SJSA1 (cell line): Measurements from ENCODE around the gene LYSMD2. TPM values are rescaled to one million over a fixed set of nuclear protein-coding genes. Genes with fewer than 3 reads are reported as not detected.

ENCODE experiments used
- DNase-seq, 2 experiments: peaks; one replicate each; pipeline ENCODE4 v3.0.0-alpha.2; 2015 to 2020; ENCODE audit warnings: low spot score in 2 of 2, low read depth in 1 of 2
- H3K27ac ChIP-seq: fragments of 250-450 bp; sonication (Bioruptor Pico); 2 replicates; pipeline ENCODE4 v1.5.1; 2020; ENCODE audit warnings: mild to moderate bottlenecking, moderate library complexity
- H3K27me3 ChIP-seq: fragments of 250-450 bp; sonication (Bioruptor Pico); replicated peaks from 2 replicates; pipeline ENCODE4 v1.5.1; 2020; ENCODE audit warnings: mild to moderate bottlenecking, moderate library complexity
- H3K36me3 ChIP-seq: fragments of 250-450 bp; sonication (Bioruptor Pico); 2 replicates; pipeline ENCODE4 v1.5.1; 2020; ENCODE audit warnings: mild to moderate bottlenecking
- H3K4me1 ChIP-seq: fragments of 250-450 bp; sonication (Bioruptor Pico); replicated peaks from 2 replicates; pipeline ENCODE4 v1.6.1; 2021; ENCODE audit warnings: mild to moderate bottlenecking
- H3K4me3 ChIP-seq: fragments of 250-450 bp; sonication (Bioruptor Pico); 2 replicates; pipeline ENCODE4 v1.5.1; 2020; ENCODE audit warnings: mild to moderate bottlenecking
- H3K9me3 ChIP-seq: fragments of 250-450 bp; sonication (Bioruptor Pico); replicated peaks from 2 replicates; pipeline ENCODE4 v1.5.1; 2020; ENCODE audit warnings: mild to moderate bottlenecking
- total RNA-seq: library from RNA; depleted of rRNA; stranded (reverse); fragments of >200 nt; shearing (Covaris generic); gene quantifications from 2 replicates; pipeline ENCODE4 v1.2.3, GENCODE V29; 2014

Gene LYSMD2
- total RNA-seq, 1 experiment from 2014 or later = 11.5 TPM

- Histone ChIP-seq H3K27me3 (no peaks in the 10 kb centered on the region), H3K27ac (no peak overlapping the region), H3K4me3 (no peak overlapping the region), H3K36me3 (no peaks in the 10 kb centered on the region), H3K4me1 (no peaks in the 10 kb centered on the region), H3K9me3 (no peaks in the 10 kb centered on the region)
- no peak for DNase-seq
Measured at GRCh38 chr15:51765751-51766150, 28.3 kb upstream of the LYSMD2 start.

GRCh38 chr15:51760805-51761204 is 23.4 kb upstream of the LYSMD2 start:
- no peak for DNase-seq
- Histone ChIP-seq H3K36me3 (no peaks in the 10 kb centered on the region), H3K9me3 (no peaks in the 10 kb centered on the region), H3K4me1 (no peaks in the 10 kb centered on the region), H3K4me3 (no peak overlapping the region), H3K27ac (no peak overlapping the region), H3K27me3 (no peaks in the 10 kb centered on the region)

GRCh38 chr15:51759557-51760070 is 22.2 kb upstream of the LYSMD2 start:
- no peaks in the 10 kb centered on the region for H3K9me3 ChIP-seq
- no peak for DNase-seq
- no peaks in the 10 kb centered on the region for H3K4me1 ChIP-seq
- H3K4me3 ChIP-seq = no peak overlapping the region
- no peaks in the 10 kb centered on the region for H3K36me3 ChIP-seq
- no peak overlapping the region for H3K27ac ChIP-seq
- peaks cover 2% of the 10 kb centered on the region; the same call in 1 of the 2 replicates for H3K27me3 ChIP-seq

- Histone ChIP-seq H3K27ac (no peak overlapping the region), H3K4me3 (no peak overlapping the region), H3K36me3 (no peaks in the 10 kb centered on the region), H3K9me3 (no peaks in the 10 kb centered on the region), H3K4me1 (no peaks in the 10 kb centered on the region), H3K27me3 (peaks cover 11% of the 10 kb centered on the region; the same call in 1 of the 2 replicates)
- DNase-seq = no peak
Measured at GRCh38 chr15:51758645-51759044, 21.2 kb upstream of the LYSMD2 start.

DNA sequence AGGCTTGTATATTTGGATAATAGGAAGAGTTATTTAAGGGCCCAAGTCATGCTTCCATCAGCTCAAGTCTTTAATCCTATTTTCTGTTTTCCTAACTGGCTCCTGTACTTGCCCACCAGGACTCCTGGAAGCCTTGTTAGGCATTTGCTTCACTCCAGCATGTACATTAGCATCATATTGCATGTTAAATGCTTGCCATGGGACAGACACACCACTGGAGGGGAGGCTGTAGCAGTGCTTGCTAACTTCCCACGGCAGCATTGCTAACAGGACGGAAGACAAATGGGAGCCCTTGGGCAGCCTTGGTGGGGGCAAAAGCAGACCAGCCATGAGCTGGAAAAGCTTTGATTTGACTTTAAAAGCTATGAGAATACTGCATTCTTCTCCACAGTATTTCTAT is 20.0 kb upstream of the LYSMD2 start:
- no peak overlapping the region for H3K4me3 ChIP-seq
- peaks cover 21% of the 10 kb centered on the region for H3K27me3 ChIP-seq
- H3K4me1 ChIP-seq = no peaks in the 10 kb centered on the region; the same call in 1 of the 2 replicates
- no peak overlapping the region for H3K27ac ChIP-seq
- H3K36me3 ChIP-seq = no peaks in the 10 kb centered on the region
- no peak for DNase-seq
- H3K9me3 ChIP-seq = no peaks in the 10 kb centered on the region

DNA sequence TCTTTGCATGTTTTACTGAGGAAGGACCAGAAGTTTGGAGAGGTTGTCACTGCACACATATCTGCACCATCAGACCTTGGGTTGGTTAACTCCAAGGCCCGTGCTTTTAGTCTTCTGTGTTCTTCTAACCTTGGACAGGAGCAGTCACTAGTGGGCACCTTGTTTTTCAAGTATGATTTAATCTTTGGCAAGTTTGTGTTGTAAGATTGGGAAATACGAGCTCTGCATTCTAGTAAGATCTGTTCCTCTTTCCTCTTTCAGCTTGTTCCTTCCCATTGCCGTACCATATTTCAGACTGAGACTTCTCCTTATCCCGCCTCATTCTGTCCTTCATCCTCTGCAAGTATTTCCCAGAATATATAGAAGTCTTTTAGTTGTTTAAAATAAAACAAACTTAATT is 19.0 kb upstream of the LYSMD2 start:
- H3K4me3 ChIP-seq = no peak overlapping the region
- no peak for DNase-seq
- no peak overlapping the region for H3K27ac ChIP-seq
- peaks cover 27% of the 10 kb centered on the region for H3K27me3 ChIP-seq
- peaks cover 6% of the 10 kb centered on the region for H3K4me1 ChIP-seq
- H3K36me3 ChIP-seq = no peaks in the 10 kb centered on the region
- H3K9me3 ChIP-seq = no peaks in the 10 kb centered on the region

DNA sequence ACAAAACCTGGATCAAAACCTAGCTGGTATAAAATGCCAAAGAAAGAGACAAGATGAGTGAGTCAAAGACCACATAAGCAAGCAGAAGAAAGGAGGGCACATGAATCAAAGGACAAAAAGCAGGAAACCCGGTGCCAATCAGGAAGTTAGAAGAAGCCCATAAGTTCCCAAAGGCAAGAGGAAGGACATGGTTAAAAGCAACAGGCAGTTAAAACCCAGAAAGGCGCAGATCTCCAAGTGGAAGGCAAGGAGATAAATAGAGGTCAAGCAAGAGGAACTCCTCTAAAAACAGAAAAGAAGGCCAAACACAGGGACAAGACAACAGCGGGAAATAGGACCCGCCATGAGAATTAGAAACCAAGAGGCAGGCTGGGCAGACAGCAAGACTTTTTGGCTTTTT is 18.3 kb upstream of the LYSMD2 start:
- Histone ChIP-seq H3K27ac (no peak overlapping the region), H3K4me1 (peaks cover 12% of the 10 kb centered on the region), H3K4me3 (no peak overlapping the region), H3K9me3 (no peaks in the 10 kb centered on the region), H3K27me3 (peaks cover 34% of the 10 kb centered on the region), H3K36me3 (no peaks in the 10 kb centered on the region)
- no peak for DNase-seq

- no peak for DNase-seq
- Histone ChIP-seq H3K9me3 (no peaks in the 10 kb centered on the region), H3K4me1 (peaks cover 12% of the 10 kb centered on the region), H3K27me3 (peaks cover 48% of the 10 kb centered on the region), H3K4me3 (no peak overlapping the region), H3K27ac (no peak overlapping the region), H3K36me3 (no peaks in the 10 kb centered on the region)
Measured at GRCh38 chr15:51754267-51754666, 16.8 kb upstream of the LYSMD2 start.

- no peak for DNase-seq
- Histone ChIP-seq H3K27me3 (peaks cover 56% of the 10 kb centered on the region), H3K36me3 (no peaks in the 10 kb centered on the region), H3K4me1 (peaks cover 12% of the 10 kb centered on the region), H3K9me3 (no peaks in the 10 kb centered on the region), H3K4me3 (no peak overlapping the region), H3K27ac (no peak overlapping the region)
Measured at GRCh38 chr15:51752888-51753287, 15.4 kb upstream of the LYSMD2 start.

GRCh38 chr15:51751697-51752683 is 14.5 kb upstream of the LYSMD2 start:
- Histone ChIP-seq H3K27me3 (peaks cover 59% of the 10 kb centered on the region), H3K9me3 (no peaks in the 10 kb centered on the region), H3K27ac (no peak overlapping the region), H3K4me1 (peaks cover 12% of the 10 kb centered on the region), H3K4me3 (peak overlapping the region; percentile 79), H3K36me3 (no peaks in the 10 kb centered on the region)
- DNase-seq = peak in 1 of 2 experiments; percentile 37

- Histone ChIP-seq H3K27ac (no peak within 1 kb of the TSS), H3K27me3 (peaks cover 66% of the 10 kb centered on the region), H3K36me3 (no peaks in the 10 kb centered on the region), H3K4me1 (peaks cover 12% of the 10 kb centered on the region), H3K9me3 (no peaks in the 10 kb centered on the region), H3K4me3 (peak within 1 kb of the TSS; percentile 79)
- DNase-seq = peak in 1 of 2 experiments; percentile 18
Measured at GRCh38 chr15:51750792-51751696, 13.6 kb upstream of the LYSMD2 start, which contains the start of gene TMOD2. Gene TMOD2 (plus strand): TSS chr15:51751597. CDS start chr15:51766442, 14,845 bp downstream.

- DNase-seq = no peak
- no peak overlapping the region for H3K27ac ChIP-seq
- peaks cover 12% of the 10 kb centered on the region for H3K4me1 ChIP-seq
- H3K36me3 ChIP-seq = no peaks in the 10 kb centered on the region
- no peak overlapping the region for H3K4me3 ChIP-seq
- no peaks in the 10 kb centered on the region for H3K9me3 ChIP-seq
- peaks cover 74% of the 10 kb centered on the region for H3K27me3 ChIP-seq
Measured at GRCh38 chr15:51750186-51750585, 12.7 kb upstream of the LYSMD2 start.

GRCh38 chr15:51749307-51749706 is 11.9 kb upstream of the LYSMD2 start:
- no peak overlapping the region for H3K4me3 ChIP-seq
- peaks cover 12% of the 10 kb centered on the region for H3K4me1 ChIP-seq
- DNase-seq = no peak
- H3K36me3 ChIP-seq = no peaks in the 10 kb centered on the region
- H3K9me3 ChIP-seq = no peaks in the 10 kb centered on the region
- peaks cover 71% of the 10 kb centered on the region for H3K27me3 ChIP-seq
- H3K27ac ChIP-seq = no peak overlapping the region
